GM12891 (cell line): ENCODE results near the gene DSC2.

Experiments used
- POLR2A ChIP-seq: IDR thresholded peaks from 2 replicates; pipeline ENCODE4 v1.6.1; 2011; ENCODE audit warnings: low read depth, low read length, control low read depth
- TAF1 ChIP-seq: IDR thresholded peaks from 2 replicates; pipeline ENCODE4 v1.6.1; 2011; ENCODE audit warnings: low read depth, low read length, control low read depth

DNA sequence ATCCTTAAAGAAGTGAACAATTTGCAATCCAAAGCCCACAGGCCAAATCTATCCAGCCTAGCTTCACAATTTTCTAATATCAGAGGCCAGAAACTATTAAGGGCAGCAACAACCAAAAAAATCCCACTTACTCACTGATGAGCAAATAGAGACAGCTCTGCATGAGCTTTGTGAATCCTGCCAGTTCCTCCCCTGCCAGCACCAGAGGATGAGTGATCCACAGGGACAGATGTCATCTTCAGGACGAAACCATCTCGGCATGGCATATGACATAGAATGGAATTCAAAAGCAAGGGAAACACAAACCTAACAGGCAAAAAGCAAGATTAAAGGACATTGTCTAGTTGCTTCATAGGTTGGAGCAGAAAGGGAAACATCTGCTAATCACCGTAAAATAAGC is 2.2 kb upstream of the DSC2 start:
- TF ChIP-seq POLR2A (no peak), TAF1 (no peak)
